Mucosa of stomach (tissue), 1 donor: ENCODE results near the gene SHOC2.
"Not testable (repeated sequence)": the region's sequence is repeated elsewhere in the genome, so short reads cannot be mapped to it uniquely, and the experiment has no call there.

Experiments used
- H3K27me3 ChIP-seq: one replicate; pipeline ENCODE4 v1.7.0; 2013; ENCODE audit warnings: mild to moderate bottlenecking, low read length; ENCODE audit not compliant: control insufficient read depth, insufficient read depth
- H3K36me3 ChIP-seq: one replicate; pipeline ENCODE4 v1.7.0; 2013; ENCODE audit warnings: low read length; ENCODE audit not compliant: control insufficient read depth, insufficient read depth
- H3K4me1 ChIP-seq: one replicate; pipeline ENCODE4 v1.7.0; 2013; ENCODE audit warnings: mild to moderate bottlenecking, low read length; ENCODE audit not compliant: control insufficient read depth, insufficient read depth
- H3K4me3 ChIP-seq: one replicate; pipeline ENCODE4 v1.7.0; 2013; ENCODE audit warnings: low read length
- H3K9ac ChIP-seq: one replicate; pipeline ENCODE4 v1.7.0; 2013; ENCODE audit warnings: mild to moderate bottlenecking, low read length, moderate library complexity
- H3K9me3 ChIP-seq: one replicate; pipeline ENCODE4 v1.7.0; 2013; ENCODE audit warnings: mild to moderate bottlenecking, low read length, moderate library complexity; ENCODE audit not compliant: control insufficient read depth
- donor health status: Pancreatic carcinoma.

Gene SHOC2

DNA sequence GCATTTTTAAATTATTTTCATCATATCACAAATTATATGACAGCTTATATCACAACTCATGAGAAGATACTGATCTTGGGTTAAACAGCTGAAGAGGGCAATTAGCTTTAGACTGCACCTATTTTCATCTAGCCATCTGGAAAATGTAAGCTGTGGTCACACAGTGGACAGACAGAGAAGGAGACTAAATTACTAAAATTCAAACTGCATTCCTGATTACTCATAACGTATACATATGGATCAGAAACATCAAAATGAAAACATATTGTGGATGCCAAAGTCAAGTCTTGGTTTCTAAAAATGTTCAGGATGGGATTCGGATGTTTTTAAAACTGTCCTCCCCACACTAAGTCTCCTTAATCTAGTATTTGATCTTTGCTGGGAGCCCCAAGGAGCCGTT, 7.0 kb upstream of the SHOC2 start:
- no peaks in the 10 kb centered on the region for H3K4me1 ChIP-seq
- H3K36me3 ChIP-seq, result no peaks in the 10 kb centered on the region
- no peaks in the 10 kb centered on the region for H3K27me3 ChIP-seq
- H3K9me3 ChIP-seq, result no peaks in the 10 kb centered on the region
- H3K9ac ChIP-seq, result no peak overlapping the region
- H3K4me3 ChIP-seq, result no peak overlapping the region

DNA sequence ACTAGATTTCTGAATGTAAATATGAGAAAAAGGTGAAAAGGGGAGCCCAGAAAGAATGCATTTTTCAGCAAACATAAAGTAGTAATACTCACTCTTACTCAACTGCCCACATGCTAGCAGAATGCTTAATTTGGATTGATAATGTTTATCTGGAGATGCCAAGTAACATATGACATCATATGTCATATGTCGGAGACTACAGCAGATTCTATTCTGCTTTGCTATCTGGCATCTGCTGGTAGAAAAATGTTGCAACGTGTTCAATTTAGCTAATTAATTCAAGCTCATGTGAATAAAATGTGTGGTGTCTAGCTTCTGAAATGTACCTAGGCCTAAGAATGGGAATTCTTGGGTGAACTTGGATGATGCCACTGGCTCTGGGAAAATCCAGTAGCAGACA, 5.0 kb upstream of the SHOC2 start:
- Histone ChIP-seq H3K9me3 (no peaks in the 10 kb centered on the region), H3K27me3 (no peaks in the 10 kb centered on the region), H3K4me1 (no peaks in the 10 kb centered on the region), H3K4me3 (no peak overlapping the region), H3K36me3 (no peaks in the 10 kb centered on the region), H3K9ac (no peak overlapping the region)

DNA sequence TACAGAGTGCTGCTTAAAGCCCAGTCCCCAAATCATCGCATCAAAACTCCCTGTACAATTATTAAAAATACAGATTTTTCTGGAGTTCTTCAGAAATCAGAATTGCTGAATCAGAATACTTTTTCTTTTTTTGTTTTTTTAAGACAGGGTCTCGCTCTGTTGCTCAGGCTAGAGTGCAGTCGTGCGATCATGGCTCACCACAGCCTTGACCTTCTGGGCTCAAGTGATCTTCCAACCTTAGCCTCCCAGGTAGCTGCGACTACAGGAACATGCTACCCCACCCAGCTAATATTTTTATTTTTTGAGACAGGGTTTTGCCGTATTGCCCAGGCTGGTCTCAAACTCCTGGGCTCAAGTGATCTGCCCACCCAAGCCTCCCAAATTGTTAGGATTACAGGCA, 4.4 kb upstream of the SHOC2 start:
- no peak overlapping the region for H3K4me3 ChIP-seq
- no peaks in the 10 kb centered on the region for H3K27me3 ChIP-seq
- no peaks in the 10 kb centered on the region for H3K36me3 ChIP-seq
- no peaks in the 10 kb centered on the region for H3K4me1 ChIP-seq
- H3K9ac ChIP-seq, result no peak overlapping the region
- H3K9me3 ChIP-seq, result no peaks in the 10 kb centered on the region

- not testable (repeated sequence) for H3K36me3 ChIP-seq, H3K4me1 ChIP-seq, H3K27me3 ChIP-seq, H3K4me3 ChIP-seq, H3K9me3 ChIP-seq, H3K9ac ChIP-seq
These were observed 3.8 kb upstream of the SHOC2 start for GRCh38 chr10:110915600-110915999.

- H3K9ac ChIP-seq, result no peak overlapping the region
- H3K36me3 ChIP-seq, result no peaks in the 10 kb centered on the region
- H3K27me3 ChIP-seq, result no peaks in the 10 kb centered on the region
- no peaks in the 10 kb centered on the region for H3K9me3 ChIP-seq
- no peak overlapping the region for H3K4me3 ChIP-seq
- H3K4me1 ChIP-seq, result no peaks in the 10 kb centered on the region
These were observed 2.7 kb upstream of the SHOC2 start for GRCh38 chr10:110916554-110917346.

DNA sequence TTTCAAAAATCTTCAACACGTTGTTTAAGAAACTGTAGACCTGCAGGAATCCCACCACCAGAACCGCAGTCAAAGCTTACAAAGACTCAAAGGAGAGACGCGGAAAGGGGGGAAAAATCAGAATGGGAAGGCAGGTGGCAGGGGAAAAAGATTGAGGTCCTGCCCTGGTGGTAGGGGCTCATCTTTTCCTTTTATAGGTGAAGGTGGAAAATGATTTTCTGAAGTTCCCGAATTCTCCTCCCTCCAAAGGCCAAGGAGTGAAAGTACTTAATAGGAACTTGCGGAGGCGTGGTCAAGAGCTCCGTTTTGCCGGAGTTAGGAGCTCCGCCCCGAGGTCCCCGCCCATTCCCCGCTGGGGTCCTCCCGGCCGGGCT, 1.1 kb upstream of the SHOC2 start:
- Histone ChIP-seq H3K9me3 (no peaks in the 10 kb centered on the region), H3K36me3 (no peaks in the 10 kb centered on the region), H3K4me3 (peak overlapping the region; percentile 98), H3K4me1 (no peaks in the 10 kb centered on the region), H3K27me3 (no peaks in the 10 kb centered on the region), H3K9ac (peak overlapping the region; percentile 92)

DNA sequence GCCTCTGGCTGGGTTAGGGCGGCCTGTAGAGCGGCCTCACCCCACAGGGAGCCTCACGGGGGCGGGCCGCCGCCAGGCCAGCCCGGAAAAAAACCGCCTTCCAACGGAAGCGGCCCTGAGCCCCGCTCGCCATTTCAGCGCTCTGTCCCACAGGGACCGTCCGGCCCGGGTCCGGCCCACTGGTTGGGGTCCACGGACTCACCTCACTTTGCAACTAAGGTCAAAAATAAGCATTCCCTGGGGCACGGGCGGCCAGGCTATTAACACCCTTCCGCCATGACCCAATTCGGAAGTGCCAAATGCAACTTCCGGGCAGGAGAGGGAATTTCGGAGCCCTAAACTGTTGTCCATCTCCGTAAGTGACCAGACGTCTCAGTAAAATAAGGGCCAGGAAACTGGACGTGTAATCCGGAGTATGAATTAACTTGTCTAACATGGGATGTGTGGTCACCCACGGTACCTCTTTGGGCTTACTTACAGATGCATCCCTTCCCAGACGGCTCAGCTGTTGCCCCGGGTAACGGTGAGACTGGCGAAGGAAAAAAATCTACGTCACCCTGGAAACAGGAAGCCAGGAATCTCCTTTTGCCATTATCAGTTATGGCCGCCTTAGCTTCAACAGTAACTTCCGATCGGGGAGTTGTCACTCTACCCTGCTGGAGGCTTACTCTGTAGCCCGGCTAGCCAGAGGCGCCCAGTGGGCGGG, 608 bp upstream of the SHOC2 start, which contains the start of gene BBIP1:
Gene BBIP1 (minus strand): TSS at position 538 of the 706 bp plus-strand sequence. CDS start 1,023 bp downstream, outside the sequence.
- Histone ChIP-seq H3K4me3 (peak within 1 kb of the TSS; percentile 98), H3K36me3 (no peaks in the 10 kb centered on the region), H3K9ac (peak within 1 kb of the TSS; percentile 92), H3K9me3 (no peaks in the 10 kb centered on the region), H3K27me3 (no peaks in the 10 kb centered on the region), H3K4me1 (peaks cover 4% of the 10 kb centered on the region)

DNA sequence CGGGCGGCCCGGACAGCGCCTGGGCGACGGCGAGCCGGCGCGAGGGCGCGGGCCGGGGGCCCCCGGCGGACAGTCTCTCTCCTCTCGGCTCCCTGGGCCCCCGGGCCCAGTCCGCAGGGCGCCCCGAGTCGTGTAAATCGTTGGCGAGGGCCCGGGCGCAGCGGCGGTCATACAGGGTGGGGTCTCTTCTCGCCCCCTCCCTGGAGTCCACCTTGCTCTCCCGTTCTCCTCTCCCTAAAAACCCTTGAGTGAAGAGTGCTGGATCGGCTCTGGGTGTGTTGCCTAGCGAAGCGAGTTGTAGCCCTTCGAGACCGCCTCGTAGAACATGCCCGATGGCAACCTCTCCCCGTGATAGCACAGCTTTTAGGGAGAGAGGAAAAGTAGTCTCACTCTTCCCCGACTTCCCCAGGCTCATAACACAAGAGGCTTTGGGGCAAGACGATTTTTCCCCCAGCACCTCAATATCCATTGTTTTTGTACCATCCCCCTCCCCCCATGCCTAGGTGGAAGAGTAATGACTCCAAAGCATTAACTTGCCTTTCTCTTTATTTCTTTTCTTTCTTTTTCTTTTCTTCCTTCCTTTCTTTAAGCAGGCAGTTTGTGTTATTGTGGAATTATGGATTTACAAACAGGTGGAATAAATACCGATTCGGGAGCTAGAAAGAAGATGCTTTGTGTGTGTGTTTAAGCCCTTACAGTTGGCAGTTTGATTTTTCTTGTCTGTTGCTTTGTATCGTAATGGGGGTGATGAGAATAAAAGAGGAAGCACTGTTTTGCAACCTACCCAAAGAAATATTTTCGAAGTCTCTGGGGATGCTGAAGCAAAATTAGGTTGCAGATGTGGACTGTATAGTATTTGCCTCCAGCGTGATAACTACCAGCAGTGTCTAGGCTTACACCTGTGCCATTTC, 822 bp downstream of the SHOC2 start:
- Histone ChIP-seq H3K9me3 (no peaks in the 10 kb centered on the region), H3K27me3 (no peaks in the 10 kb centered on the region), H3K9ac (peak overlapping the region; percentile 92), H3K36me3 (no peaks in the 10 kb centered on the region), H3K4me3 (peak overlapping the region; percentile 95), H3K4me1 (peaks cover 8% of the 10 kb centered on the region)

DNA sequence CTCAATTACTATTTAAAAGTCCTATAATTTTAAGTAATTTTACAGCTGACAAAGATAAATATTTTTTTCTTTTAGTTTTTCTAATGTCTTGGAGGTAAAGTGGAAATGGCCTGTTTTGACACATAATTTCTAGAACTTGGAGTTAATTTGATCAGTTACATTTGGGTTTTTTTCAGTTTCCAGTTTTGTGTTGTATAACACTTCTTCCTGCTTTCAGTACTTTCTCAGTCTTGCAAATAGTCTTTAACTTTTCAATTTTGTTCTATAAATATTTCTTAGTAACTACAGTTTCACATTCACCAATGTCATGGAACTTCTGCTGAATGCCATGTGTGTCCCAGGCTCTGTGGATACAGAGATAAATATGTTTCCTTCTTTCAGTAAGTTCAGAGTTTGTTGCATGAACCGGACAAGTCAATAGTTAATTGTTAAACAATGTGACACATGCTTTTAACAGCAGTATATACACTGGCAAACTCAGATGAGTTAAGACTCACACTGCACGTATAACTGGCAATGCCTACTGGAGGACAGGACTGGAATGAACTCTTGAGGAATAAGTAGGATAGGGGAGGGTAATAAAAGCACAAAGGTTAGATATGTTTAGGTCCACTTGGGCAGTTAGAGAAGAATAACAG, 4.6 kb downstream of the SHOC2 start:
- Histone ChIP-seq H3K27me3 (no peaks in the 10 kb centered on the region), H3K9me3 (no peaks in the 10 kb centered on the region), H3K36me3 (no peaks in the 10 kb centered on the region), H3K4me3 (no peak overlapping the region), H3K4me1 (peaks cover 8% of the 10 kb centered on the region), H3K9ac (no peak overlapping the region)

DNA sequence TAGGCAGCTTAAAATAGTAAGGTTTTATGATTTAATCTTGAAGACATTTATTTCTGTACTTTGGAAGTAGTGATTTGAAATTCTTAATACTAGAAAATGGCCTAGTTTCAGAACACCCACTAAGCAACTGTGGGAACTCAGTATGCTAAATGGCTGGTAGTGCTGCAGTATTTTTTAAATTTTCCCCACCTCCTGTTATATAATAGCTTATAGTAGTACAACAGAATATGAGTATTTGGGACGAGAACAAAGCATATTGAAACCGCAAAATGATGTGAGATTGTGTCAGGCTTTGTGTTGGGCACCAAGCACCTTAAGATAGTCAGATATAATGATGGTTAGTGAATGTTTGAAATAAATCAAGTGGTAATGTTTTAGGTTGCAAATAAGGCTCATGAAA, 8.1 kb downstream of the SHOC2 start:
- H3K9me3 ChIP-seq, result no peaks in the 10 kb centered on the region
- H3K4me3 ChIP-seq, result no peak overlapping the region
- H3K27me3 ChIP-seq, result no peaks in the 10 kb centered on the region
- no peak overlapping the region for H3K9ac ChIP-seq
- H3K4me1 ChIP-seq, result peaks cover 19% of the 10 kb centered on the region
- H3K36me3 ChIP-seq, result no peaks in the 10 kb centered on the region

DNA sequence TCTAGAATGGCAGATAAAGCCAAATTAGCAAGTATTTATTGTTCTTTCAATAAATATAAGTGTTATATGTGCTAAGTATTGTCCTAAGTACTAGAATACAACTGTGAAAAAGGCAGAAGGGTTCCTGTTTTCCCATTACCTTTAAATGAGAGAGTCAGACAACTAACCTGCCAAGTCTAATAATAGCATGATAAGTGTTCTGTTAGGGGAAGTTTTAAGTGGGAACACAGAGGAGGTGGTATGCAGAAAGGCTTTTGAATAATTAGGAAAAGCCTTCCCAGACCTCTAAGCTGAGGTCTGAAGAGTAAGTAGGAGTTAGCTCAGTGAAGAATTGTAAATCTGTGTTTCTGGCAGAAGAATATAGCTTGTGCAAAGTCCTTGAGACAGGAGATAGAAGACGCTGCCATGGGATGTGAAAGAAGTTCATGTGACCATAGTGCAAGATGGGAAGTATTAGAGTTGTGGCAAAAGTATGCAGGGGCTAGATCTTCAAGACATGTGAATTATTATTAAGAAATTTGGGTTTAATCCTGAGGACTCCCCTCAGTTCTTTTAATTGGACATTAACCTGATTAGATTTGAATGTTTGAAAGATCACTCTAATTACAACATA, 12.5 kb downstream of the SHOC2 start:
- no peaks in the 10 kb centered on the region for H3K27me3 ChIP-seq
- H3K4me3 ChIP-seq, result no peak overlapping the region
- H3K9ac ChIP-seq, result no peak overlapping the region
- no peaks in the 10 kb centered on the region for H3K36me3 ChIP-seq
- no peaks in the 10 kb centered on the region for H3K9me3 ChIP-seq
- H3K4me1 ChIP-seq, result peaks cover 16% of the 10 kb centered on the region
